Hematopoietic multipotent progenitor cell treated with erythropoietin and hydrocortisone succinate and interleukin-3 and kit ligand, for 8 days (in vitro differentiated cells): Measurements from ENCODE around the gene EMP2.
A peak's percentile ranks its signal among the peaks of the same experiment; 100 is the strongest.

Experiments
- DNase-seq: peaks from one replicate; pipeline ENCODE4 v3.0.0-alpha.2; 2015

EMP2 gene

GRCh38 chr16:10579965-10580882 is at the start of gene EMP2:
Gene EMP2, minus strand, starts transcription at chr16:10580598. Its CDS starts 32,981 bp downstream, at chr16:10547617.
- DNase-seq: peak; percentile 48

GRCh38 chr16:10629592-10629963 is 49.2 kb upstream of the EMP2 start:
- DNase-seq: no peak

- peak; percentile 53 for DNase-seq
Measured at GRCh38 chr16:10625595-10626357, 45.4 kb upstream of the EMP2 start.

GRCh38 chr16:10624527-10624926 is 44.1 kb upstream of the EMP2 start:
- DNase-seq: no peak

GRCh38 chr16:10623059-10623458 is 42.7 kb upstream of the EMP2 start:
- no peak for DNase-seq

- peak; percentile 79 for DNase-seq
Measured at GRCh38 chr16:10622036-10622921, 41.9 kb upstream of the EMP2 start.

- DNase-seq: peak; percentile 29
Measured at GRCh38 chr16:10621216-10621949, 41.0 kb upstream of the EMP2 start.

- no peak for DNase-seq
Measured at GRCh38 chr16:10620120-10620519, 39.7 kb upstream of the EMP2 start.

- DNase-seq: peak; percentile 81
Measured at GRCh38 chr16:10619271-10619849, 39.0 kb upstream of the EMP2 start.

- no peak for DNase-seq
Measured at GRCh38 chr16:10618710-10619209, 38.4 kb upstream of the EMP2 start.

- no peak for DNase-seq
Measured at GRCh38 chr16:10617662-10618420, 37.4 kb upstream of the EMP2 start.

- DNase-seq: peak; percentile 68
Measured at GRCh38 chr16:10616756-10617640, 36.6 kb upstream of the EMP2 start.

GRCh38 chr16:10616419-10616755 is 36.0 kb upstream of the EMP2 start:
- DNase-seq: no peak

GRCh38 chr16:10614685-10615084 is 34.3 kb upstream of the EMP2 start:
- DNase-seq: no peak

GRCh38 chr16:10613785-10614485 is 33.5 kb upstream of the EMP2 start:
- DNase-seq: no peak

GRCh38 chr16:10612649-10613179 is 32.3 kb upstream of the EMP2 start:
- DNase-seq: no peak

GRCh38 chr16:10611825-10612342 is 31.5 kb upstream of the EMP2 start:
- no peak for DNase-seq

- no peak for DNase-seq
Measured at GRCh38 chr16:10610499-10611184, 30.2 kb upstream of the EMP2 start.
